GM19043 (cell line): ENCODE data around the gene SPAG16.
A peak's percentile ranks its signal among the peaks of the same experiment; 100 is the strongest.

Experiments
- ATAC-seq: cut with Tn5 transposase; IDR thresholded peaks from one replicate; pipeline ENCODE4 v1.9.1; 2021; ENCODE audit warnings: low read depth; ENCODE audit not compliant: unreplicated experiment

The SPAG16 gene

DNA sequence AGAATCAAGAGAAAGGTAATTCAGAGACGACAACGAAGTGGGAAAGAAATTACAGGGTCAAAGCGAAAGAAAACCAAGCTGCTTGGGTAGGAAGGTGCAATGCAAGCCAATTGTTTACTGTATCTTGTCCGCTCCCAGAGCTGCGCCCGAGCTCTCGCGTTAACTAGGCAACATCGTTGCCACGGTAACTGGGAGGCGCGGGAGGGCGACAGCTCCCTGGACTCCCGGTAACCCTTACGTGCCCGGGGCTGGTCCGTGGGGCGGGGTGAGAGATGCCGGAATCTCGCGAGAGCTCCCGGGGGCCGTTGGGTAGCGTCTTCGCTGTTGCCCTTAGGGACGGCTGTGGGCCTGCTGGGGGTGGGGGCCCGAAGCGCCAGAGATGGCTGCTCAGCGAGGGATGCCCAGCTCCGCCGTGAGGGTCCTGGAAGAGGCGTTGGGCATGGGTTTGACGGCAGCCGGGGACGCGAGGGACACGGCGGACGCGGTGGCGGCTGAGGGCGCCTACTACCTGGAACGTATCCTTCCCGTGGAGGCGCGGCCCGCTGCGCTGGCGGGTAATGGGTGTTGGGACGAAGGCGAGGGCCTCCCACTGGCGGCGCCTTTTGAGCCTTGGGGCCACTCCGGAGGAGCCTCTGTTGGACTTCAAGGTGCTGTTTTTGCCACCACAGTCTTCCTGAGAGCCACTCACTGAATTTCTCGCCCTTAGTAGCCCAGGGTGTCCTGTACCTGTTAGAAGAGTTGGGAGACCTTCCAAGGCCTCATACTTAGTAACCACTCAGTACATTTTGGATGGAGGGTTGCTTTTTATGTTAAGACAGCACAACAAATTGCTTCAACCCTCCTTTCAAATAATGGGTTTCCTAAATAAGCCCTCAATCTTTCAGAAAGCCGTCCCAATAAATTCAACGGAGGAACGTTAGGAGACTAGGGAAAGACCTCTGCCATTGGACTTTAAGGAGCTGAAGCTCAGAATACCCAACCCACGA is at the start of gene SPAG16:
Gene SPAG16, plus strand, starts transcription at position 360 of the 986 bp plus-strand sequence.
- peak; percentile 98 for ATAC-seq

DNA sequence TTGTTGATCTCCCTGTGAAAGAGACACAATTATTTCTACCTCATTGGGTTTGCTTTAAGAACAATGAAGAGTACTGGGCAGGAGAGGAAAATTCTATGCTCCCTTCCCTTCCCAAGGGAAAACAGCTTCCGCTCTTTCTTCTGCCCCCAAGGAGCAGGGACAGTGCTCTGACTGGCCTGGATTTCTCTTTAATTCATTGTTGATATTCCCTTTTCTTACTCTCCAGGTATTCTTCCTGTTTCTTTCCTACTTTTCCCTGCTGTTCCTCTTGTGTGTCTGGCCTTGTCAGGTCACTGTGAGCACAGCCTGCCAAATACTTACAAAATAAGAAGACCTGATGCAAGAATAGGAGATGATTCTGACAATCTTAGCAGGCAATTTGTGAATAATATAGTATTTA is 49.6 kb upstream of the SPAG16 start:
- ATAC-seq: no peak

DNA sequence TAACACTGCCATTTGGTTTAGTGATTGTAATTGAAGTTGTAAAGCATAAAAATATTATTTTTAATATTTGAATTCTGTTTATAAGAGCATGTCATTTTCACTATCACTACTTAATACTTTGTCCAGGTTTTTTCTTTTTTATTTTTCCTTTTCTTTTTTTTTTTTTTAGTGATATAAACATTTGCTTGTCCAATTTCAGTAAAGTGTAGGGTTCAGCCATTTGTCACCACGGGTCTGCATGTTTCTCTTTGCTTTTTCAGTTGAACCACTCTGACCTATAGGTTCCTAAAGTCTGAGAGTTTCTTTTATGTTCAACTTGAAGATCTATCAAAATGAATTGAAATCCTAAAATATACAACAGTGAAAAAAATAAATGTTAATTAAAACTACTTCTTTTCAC is 48.5 kb upstream of the SPAG16 start:
- no peak for ATAC-seq

DNA sequence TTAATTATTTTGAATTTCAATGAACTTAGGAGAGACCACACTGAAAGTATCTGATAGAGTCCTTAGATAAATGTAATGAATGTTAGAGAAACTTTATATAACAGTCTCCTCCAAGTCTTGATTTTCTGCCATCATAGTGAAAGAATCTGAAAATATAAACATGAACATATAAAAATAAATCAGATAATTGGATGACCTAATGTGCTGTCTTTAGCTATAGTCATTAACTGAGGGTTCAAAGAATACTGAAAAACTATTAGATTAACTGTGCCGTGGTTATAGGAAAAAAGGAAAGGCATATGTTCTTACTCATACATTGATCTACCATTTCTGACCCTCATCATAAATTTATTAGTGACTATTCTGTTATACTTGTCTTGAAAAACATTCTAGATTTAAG is 47.0 kb upstream of the SPAG16 start:
- ATAC-seq: no peak

DNA sequence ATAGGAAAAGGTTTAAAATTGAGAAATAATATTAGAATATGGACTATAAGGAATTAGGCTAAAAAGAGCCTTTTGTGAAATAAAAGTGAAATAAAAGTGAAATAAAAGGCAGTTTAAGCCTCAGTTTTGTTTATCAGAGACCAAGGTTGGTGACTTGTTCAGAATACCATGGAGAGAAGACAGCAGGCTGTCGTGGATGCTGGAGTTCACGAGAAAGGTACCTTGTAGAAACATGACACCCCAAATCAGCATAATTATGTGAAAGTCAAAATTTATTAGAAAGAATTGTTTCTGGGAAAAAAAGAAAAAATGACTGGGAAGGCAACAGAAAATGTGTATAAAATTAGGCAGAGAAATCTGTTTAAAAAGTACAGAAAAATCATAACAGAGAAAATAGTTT is 46.5 kb upstream of the SPAG16 start:
- no peak for ATAC-seq

DNA sequence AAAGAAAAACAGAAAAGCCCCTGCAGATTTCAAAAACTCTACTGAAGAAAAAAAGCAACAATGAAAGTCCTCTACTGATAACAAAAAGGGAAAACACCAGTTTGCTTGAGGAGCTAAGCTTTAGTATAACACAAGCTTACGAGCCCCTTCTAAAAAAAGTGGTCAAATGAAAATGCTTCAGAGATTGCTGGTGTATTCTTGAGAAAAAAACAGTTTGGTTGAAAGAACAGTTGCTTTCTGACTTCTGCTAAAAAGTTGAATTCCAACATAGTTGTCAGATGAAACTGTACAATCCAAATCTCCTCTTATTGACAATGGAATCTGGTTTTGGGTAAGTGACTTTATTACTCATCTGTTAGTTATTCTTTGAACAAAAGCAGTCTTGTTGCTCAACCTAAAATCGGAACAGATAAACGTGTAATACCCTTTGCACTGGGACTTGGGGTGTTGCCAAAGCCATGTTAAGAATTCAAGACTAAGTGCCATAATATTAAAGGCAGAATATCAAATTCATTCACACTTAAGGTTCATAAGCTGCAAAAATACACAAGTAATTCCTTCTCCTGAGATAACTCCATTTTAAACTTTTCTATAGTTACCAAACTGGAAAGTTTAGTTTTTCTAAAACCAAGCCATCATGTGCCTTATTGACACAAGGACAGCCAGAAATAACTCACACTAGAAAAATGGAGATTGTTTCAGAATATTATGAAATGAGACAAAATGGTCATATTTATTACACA is 45.3 kb upstream of the SPAG16 start:
- ATAC-seq: peak; percentile 40

- no peak for ATAC-seq
Observed at GRCh38 chr2:213241817-213242216, 42.4 kb upstream of the SPAG16 start.

GRCh38 chr2:213242653-213243052 is 41.6 kb upstream of the SPAG16 start:
- no peak for ATAC-seq

DNA sequence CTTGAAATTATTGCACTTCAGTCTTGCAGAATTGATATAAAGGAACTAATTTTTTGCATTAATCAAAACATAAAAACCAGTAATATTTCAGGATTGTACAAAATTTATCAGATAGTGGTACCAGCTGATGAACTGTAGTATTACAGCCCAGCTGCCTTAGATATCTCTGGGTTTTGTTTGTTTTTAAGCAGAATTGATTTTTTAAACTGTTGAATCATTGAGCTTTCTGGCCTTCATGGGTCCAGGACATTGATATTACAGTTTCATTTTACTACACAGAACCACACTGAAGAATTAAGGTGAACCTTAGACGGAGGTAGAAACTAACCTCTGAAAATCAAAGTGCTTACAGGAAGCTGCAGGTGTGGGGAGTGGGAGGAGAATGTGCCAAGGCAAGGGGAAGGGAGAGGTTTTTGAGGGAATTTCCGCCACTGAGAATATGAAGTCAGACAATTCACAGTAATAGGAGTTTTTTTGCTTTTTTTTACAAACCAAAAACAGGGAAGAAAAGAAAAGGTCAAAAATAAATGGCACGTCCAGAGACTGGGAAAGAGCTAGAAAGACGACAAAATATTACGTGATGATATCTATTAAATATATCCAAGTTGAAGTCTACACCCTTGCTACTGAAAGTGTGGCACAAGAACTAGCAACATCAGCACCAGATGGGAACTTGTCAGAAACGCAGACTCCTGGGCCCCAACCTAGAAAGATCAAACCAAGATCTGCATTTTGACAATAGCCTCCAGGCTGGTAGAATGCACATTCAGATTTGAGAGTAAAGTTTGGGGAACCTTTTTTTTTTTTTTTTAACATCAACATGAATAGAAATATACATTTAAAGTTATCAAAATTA is 40.8 kb upstream of the SPAG16 start:
- ATAC-seq: no peak

GRCh38 chr2:213246497-213247281 is 37.6 kb upstream of the SPAG16 start:
- peak; percentile 43 for ATAC-seq

- ATAC-seq: no peak
Observed at GRCh38 chr2:213247566-213247965, 36.7 kb upstream of the SPAG16 start.

GRCh38 chr2:213248637-213249036 is 35.6 kb upstream of the SPAG16 start:
- no peak for ATAC-seq

DNA sequence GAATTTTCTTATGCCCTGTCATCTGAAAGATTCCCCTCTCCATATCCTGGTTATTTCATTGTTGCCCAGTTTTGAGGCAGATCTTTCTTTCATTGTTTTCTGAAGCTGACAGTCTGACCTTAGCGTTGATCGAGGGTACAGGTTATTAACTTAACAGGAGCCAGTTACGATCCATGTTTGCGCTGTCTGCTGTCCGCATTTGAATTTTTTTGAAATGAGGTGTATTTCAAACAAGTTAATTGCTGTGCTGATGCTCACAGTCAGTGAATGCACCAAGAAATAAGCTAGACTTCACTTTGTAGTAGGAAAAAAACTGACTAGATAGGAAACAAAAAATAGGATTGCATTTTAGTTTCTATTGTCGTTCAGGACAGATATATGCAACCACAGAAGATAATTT is 34.8 kb upstream of the SPAG16 start:
- ATAC-seq: no peak

- ATAC-seq: peak; percentile 66
Observed at GRCh38 chr2:213251618-213252017, 32.6 kb upstream of the SPAG16 start.

DNA sequence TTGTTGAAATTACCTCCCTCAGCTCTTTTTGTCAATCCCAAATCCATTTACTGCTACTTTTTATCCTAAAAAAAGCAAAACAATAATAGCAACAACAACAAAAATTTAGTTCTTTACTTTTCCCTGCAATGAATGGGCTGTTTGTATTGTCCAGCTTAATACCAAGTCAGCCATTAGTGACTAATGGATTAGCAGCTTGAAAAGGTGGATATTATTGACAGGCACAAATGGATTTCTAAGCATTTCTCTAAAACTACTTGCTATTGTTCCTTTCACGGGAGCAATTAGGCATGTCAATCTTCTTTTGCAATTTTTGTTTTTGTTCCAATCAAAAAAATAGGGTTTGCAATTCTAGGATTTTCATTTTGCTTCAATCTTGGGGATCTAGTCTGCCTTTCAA is 32.1 kb upstream of the SPAG16 start:
- ATAC-seq: no peak

DNA sequence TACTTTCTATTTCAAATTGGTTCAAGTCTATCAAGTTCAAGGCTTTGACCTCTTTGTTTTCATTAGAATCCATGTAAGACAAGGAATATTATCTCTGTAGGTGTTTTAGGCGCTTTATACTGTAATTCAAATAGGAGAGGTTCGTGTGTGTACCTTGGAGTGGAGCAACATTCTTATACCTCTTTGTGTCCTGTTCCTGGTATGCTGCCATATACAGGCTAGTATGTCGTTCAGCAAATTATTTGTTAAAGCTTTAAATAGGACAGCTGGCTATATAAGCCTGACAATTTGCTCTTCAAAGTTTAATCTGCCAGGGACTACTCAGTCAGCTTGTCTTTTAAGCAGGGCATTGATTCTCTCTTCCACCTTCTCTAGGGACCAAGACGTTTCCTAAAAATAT is 31.1 kb upstream of the SPAG16 start:
- no peak for ATAC-seq

DNA sequence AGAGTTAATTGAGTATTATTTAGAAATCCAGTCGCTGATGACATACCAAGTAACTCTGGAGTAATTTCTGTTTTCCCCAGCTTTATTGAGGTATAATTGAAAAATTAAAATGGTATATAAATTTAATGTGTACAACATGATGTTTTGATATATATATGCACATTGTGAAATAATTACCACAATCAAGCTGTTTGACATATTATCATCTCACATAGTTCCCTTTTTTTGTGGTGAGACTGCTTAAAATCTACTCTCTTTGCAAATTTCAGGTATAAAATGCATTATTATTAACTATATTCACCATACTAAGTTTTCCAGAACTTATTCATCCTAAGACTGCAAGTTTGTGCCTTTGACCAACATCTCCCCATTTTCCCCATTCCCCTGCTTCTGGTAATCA is 25.0 kb upstream of the SPAG16 start:
- no peak for ATAC-seq

DNA sequence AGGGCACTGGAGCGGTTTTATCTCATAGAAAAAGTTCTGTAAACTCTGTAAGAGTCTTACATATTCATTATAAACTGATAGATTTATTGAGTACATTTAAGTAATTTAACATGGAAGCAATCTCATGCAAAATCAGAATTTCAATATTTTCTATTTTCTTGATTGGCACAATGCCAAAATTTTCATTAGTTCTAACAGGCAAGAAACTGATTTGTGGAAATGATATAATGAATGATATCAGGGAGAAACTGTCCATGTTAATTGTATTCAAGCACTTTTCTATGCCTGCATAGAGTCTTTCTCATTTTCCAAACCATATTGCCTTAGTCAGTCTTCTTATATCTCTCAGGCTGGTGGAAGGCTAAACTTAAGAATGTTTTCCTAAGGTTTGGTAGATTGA is 23.0 kb upstream of the SPAG16 start:
- ATAC-seq: no peak

- ATAC-seq: no peak
Observed at GRCh38 chr2:213261715-213262114, 22.5 kb upstream of the SPAG16 start.

- no peak for ATAC-seq
Observed at GRCh38 chr2:213265679-213266078, 18.6 kb upstream of the SPAG16 start.
